Neural progenitor cell (in vitro differentiated cells): ENCODE measurements around the gene HSPA12B. TPM values are rescaled to one million over a fixed set of nuclear protein-coding genes. Genes with fewer than 3 reads are reported as not detected.

Source experiments
- DNase-seq: peaks from one replicate; pipeline ENCODE4 v3.0.0-alpha.2; 2016; ENCODE audit warnings: low spot score
- H2AFZ ChIP-seq: fragments of 200-600 bp; sonication (generic); replicated peaks from 2 replicates; pipeline ENCODE4 v1.6.1; 2016; ENCODE audit warnings: antibody characterized with exemption
- H3F3A ChIP-seq: fragments of 200-600 bp; sonication (generic); 2 replicates; pipeline ENCODE4 v1.6.1; 2016; ENCODE audit warnings: antibody characterized with exemption, low read depth
- H3K27ac ChIP-seq: fragments of 200-600 bp; sonication (generic); 2 replicates; pipeline ENCODE4 v1.5.1; 2016; ENCODE audit warnings: mild to moderate bottlenecking
- H3K27me3 ChIP-seq: fragments of 200-600 bp; sonication (generic); 2 replicates; pipeline ENCODE4 v1.6.1; 2016; ENCODE audit warnings: mild to moderate bottlenecking, moderate library complexity
- H3K36me3 ChIP-seq: fragments of 200-600 bp; sonication (generic); 2 replicates; pipeline ENCODE4 v1.5.1; 2016
- H3K4me1 ChIP-seq: fragments of 200-600 bp; sonication (generic); 2 replicates; pipeline ENCODE4 v1.6.1; 2016; ENCODE audit warnings: mixed run types
- H3K4me2 ChIP-seq: fragments of 200-600 bp; sonication (generic); 2 replicates; pipeline ENCODE4 v1.6.1; 2016
- H3K4me3 ChIP-seq: fragments of 200-600 bp; sonication (generic); 2 replicates; pipeline ENCODE4 v1.5.1; 2016
- H3K79me2 ChIP-seq: fragments of 200-600 bp; sonication (generic); 2 replicates; pipeline ENCODE4 v1.6.1; 2016; ENCODE audit warnings: low read depth
- H3K9ac ChIP-seq: fragments of 200-600 bp; sonication (generic); 2 replicates; pipeline ENCODE4 v1.6.1; 2016
- H3K9me3 ChIP-seq: fragments of 200-600 bp; sonication (generic); 2 replicates; pipeline ENCODE4 v1.5.1; 2016; ENCODE audit warnings: low read depth
- H4K20me1 ChIP-seq: fragments of 200-600 bp; sonication (generic); 2 replicates; pipeline ENCODE4 v1.6.1; 2016; ENCODE audit warnings: low read depth
- H3K27ac Mint-ChIP-seq: 3 replicates; pipeline ENCODE4 v1.8.0; 2021; ENCODE audit warnings: mixed read lengths
- H3K27me3 Mint-ChIP-seq: 2 replicates; pipeline ENCODE4 v1.8.0; 2022; ENCODE audit warnings: low read depth, mild to moderate bottlenecking, inconsistent platforms, moderate library complexity, mixed read lengths; ENCODE audit not compliant: insufficient read depth
- H3K36me3 Mint-ChIP-seq: 3 replicates; pipeline ENCODE4 v1.8.0; 2021; ENCODE audit warnings: mixed read lengths
- H3K4me1 Mint-ChIP-seq: 3 replicates; pipeline ENCODE4 v1.8.0; 2021; ENCODE audit warnings: mixed read lengths
- H3K4me3 Mint-ChIP-seq: 3 replicates; pipeline ENCODE4 v1.8.0; 2021; ENCODE audit warnings: mild to moderate bottlenecking, moderate library complexity, mixed read lengths
- H3K9me3 Mint-ChIP-seq: 3 replicates; pipeline ENCODE4 v1.8.0; 2020; ENCODE audit warnings: mixed read lengths
- CTCF ChIP-seq: fragments of 200-600 bp; sonication (generic); IDR thresholded peaks from 2 replicates; pipeline ENCODE4 v1.5.1; 2017; ENCODE audit warnings: antibody characterized with exemption, mild to moderate bottlenecking
- EZH2 ChIP-seq: fragments of 200-600 bp; sonication (generic); IDR thresholded peaks from 2 replicates; pipeline ENCODE4 v1.6.1; 2017; ENCODE audit warnings: antibody characterized with exemption, mild to moderate bottlenecking, moderate library complexity
- EZH2phosphoT487 ChIP-seq: fragments of 200-600 bp; sonication (generic); IDR thresholded peaks from 2 replicates; pipeline ENCODE4 v1.6.1; 2017; ENCODE audit warnings: antibody characterized with exemption
- total RNA-seq: library from RNA; depleted of rRNA; stranded (reverse); fragments of >200 nt; gene quantifications from 2 replicates; pipeline ENCODE4 v1.2.3, GENCODE V29; 2015; ENCODE audit warnings: low replicate concordance

The HSPA12B gene
- total RNA-seq, 1 donor from 2014 or later: 0.15 TPM

DNA sequence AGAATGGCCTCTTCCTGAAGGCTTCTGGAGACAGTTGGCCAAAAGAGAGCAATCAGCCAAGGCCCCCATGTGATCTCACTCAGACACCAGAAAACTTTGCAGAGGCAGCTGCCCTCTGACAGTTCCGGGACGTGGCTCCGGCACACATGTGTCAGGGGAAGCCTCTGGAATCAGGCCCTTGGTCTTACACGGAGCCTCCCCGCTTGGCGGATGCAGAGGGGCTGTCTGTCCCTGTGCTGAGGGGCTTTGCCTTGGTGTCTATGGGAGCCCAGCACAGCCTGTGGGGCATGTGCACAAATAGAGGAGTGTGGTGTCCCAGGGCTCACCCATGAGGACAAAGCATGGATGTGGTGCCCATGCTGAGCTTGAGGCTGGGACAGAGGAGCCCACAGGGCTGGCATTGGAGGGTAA lies 33.9 kb upstream of the HSPA12B start:
- H3K4me1 Mint-ChIP-seq: no peaks in the 10 kb centered on the region
- DNase-seq: no peak
- Histone ChIP-seq H2AFZ (no peak overlapping the region), H3K79me2 (no peaks in the 10 kb centered on the region), H3K9ac (no peak overlapping the region), H3K27me3 (no peaks in the 10 kb centered on the region), H3K4me1 (no peaks in the 10 kb centered on the region), H3K4me3 (no peak overlapping the region), H4K20me1 (no peaks in the 10 kb centered on the region), H3K9me3 (no peaks in the 10 kb centered on the region), H3K36me3 (no peaks in the 10 kb centered on the region), H3F3A (no peaks in the 10 kb centered on the region), H3K4me2 (no peak overlapping the region), H3K27ac (no peak overlapping the region)
- TF ChIP-seq EZH2: no peak
- no peak for TF ChIP-seq CTCF
- TF ChIP-seq EZH2phosphoT487: no peak
- H3K9me3 Mint-ChIP-seq: peaks cover 3% of the 10 kb centered on the region
- H3K4me3 Mint-ChIP-seq: no peak overlapping the region
- H3K36me3 Mint-ChIP-seq: no peaks in the 10 kb centered on the region
- peaks cover 6% of the 10 kb centered on the region for H3K27me3 Mint-ChIP-seq
- no peak overlapping the region for H3K27ac Mint-ChIP-seq

- Mint-ChIP-seq H3K27me3 (peaks cover 6% of the 10 kb centered on the region), H3K4me3 (no peak overlapping the region), H3K36me3 (no peaks in the 10 kb centered on the region), H3K27ac (no peak overlapping the region), H3K4me1 (no peaks in the 10 kb centered on the region), H3K9me3 (peaks cover 3% of the 10 kb centered on the region)
- TF ChIP-seq CTCF (no peak), EZH2 (no peak), EZH2phosphoT487 (no peak)
- Histone ChIP-seq H3K27me3 (no peaks in the 10 kb centered on the region), H2AFZ (no peak overlapping the region), H3K4me2 (no peak overlapping the region), H4K20me1 (no peaks in the 10 kb centered on the region), H3K4me3 (no peak overlapping the region), H3K9ac (no peak overlapping the region), H3K79me2 (no peaks in the 10 kb centered on the region), H3K4me1 (no peaks in the 10 kb centered on the region), H3K27ac (no peak overlapping the region), H3F3A (no peaks in the 10 kb centered on the region), H3K9me3 (no peaks in the 10 kb centered on the region), H3K36me3 (no peaks in the 10 kb centered on the region)
- DNase-seq: no peak
Observed at GRCh38 chr20:3699037-3699436, 33.4 kb upstream of the HSPA12B start.

DNA sequence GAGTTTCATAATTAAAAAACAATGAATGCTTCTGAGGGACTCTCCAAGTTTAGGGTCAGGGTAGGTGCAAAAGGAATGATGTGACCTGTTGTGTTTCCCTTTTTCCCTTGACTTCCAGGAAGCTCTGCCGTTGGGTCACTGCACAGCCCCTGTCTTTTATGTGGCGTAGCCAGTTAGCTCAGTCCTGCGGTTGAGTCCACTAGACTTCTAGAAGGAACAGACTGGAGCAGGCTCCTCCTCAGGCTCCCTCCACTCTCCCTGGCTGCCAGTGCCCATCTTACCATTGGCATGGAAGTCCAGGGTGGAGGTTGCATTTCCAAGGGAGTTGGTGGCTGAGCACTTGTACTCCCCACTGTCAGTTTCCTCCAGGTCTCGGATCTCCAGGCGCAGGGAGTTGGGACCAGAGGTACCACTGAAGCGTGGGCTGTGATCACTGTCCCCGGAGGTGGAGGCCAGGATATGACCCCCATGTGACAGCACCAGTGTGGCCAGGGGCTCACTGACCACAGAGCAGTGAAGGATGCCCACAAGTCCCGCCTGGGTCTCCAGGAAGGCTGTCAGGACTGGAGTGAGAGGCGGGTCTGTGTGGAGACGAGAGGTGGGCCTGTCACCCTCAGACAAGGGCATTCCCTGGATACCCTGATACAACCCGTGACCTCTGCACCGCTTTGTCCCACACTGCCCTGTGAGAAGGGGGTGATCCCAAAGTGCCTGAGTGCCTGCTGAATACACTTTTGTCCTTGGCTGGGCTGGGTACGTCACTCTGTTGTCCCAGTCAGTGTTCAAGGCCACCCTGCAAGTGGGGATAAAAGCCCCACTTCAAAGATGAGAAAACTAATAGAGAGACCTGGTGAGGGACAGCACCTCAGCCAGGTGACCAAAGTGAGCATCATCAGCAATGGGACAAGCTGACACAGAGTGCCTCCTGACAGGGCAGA lies 31.2 kb upstream of the HSPA12B start:
- no peak overlapping the region for H2AFZ ChIP-seq
- no peaks in the 10 kb centered on the region for H3K36me3 ChIP-seq
- H3K4me1 ChIP-seq: no peaks in the 10 kb centered on the region
- H3K9me3 ChIP-seq: no peaks in the 10 kb centered on the region
- Mint-ChIP-seq H3K9me3 (peaks cover 2% of the 10 kb centered on the region), H3K4me3 (no peak overlapping the region), H3K27ac (no peak overlapping the region), H3K36me3 (no peaks in the 10 kb centered on the region), H3K4me1 (no peaks in the 10 kb centered on the region), H3K27me3 (peaks cover 3% of the 10 kb centered on the region)
- H3K27ac ChIP-seq: no peak overlapping the region
- no peaks in the 10 kb centered on the region for H3F3A ChIP-seq
- no peaks in the 10 kb centered on the region for H3K27me3 ChIP-seq
- H3K4me2 ChIP-seq: no peak overlapping the region
- H3K4me3 ChIP-seq: no peak overlapping the region
- no peaks in the 10 kb centered on the region for H4K20me1 ChIP-seq
- no peak for DNase-seq
- no peaks in the 10 kb centered on the region for H3K79me2 ChIP-seq
- H3K9ac ChIP-seq: no peak overlapping the region
- TF ChIP-seq EZH2: no peak
- TF ChIP-seq CTCF: no peak
- TF ChIP-seq EZH2phosphoT487: no peak
